DMS 273 (cell line): ENCODE data around the gene APOH.
A peak's percentile ranks its signal among the peaks of the same experiment; 100 is the strongest.

Experiments
- DNase-seq: peaks from one replicate; lab custom pipeline; 2025; ENCODE audit not compliant: unreplicated experiment; lab: John Stamatoyannopoulos, UW

Gene APOH

GRCh38 chr17:66235377-66235994, 6.3 kb upstream of the APOH start:
- DNase-seq: no peak

GRCh38 chr17:66234611-66235010, 5.4 kb upstream of the APOH start:
- no peak for DNase-seq

GRCh38 chr17:66233023-66233753, 4.0 kb upstream of the APOH start:
- no peak for DNase-seq

- DNase-seq: no peak
These were observed 1.8 kb upstream of the APOH start for GRCh38 chr17:66230922-66231591.

GRCh38 chr17:66229783-66230538, 746 bp upstream of the APOH start:
- no peak for DNase-seq

- DNase-seq: no peak
These were observed 1.8 kb downstream of the APOH start for GRCh38 chr17:66227212-66228045.

- peak; percentile 9 for DNase-seq
These were observed 6.3 kb downstream of the APOH start for GRCh38 chr17:66222798-66223350.

GRCh38 chr17:66221755-66222530, 7.3 kb downstream of the APOH start:
- no peak for DNase-seq

GRCh38 chr17:66221343-66221742, 7.9 kb downstream of the APOH start:
- no peak for DNase-seq

- no peak for DNase-seq
These were observed 9.0 kb downstream of the APOH start for GRCh38 chr17:66220079-66220835.

GRCh38 chr17:66215529-66215911, 13.7 kb downstream of the APOH start:
- no peak for DNase-seq

- no peak for DNase-seq
These were observed 14.2 kb downstream of the APOH start for GRCh38 chr17:66214884-66215528.

- no peak for DNase-seq
These were observed 18.0 kb downstream of the APOH start for GRCh38 chr17:66211047-66211810.

GRCh38 chr17:66210208-66210574, 19.0 kb downstream of the APOH start:
- DNase-seq: no peak

- DNase-seq: no peak
These were observed 21.3 kb downstream of the APOH start for GRCh38 chr17:66207936-66208335.

GRCh38 chr17:66203274-66204015, 25.8 kb downstream of the APOH start:
- no peak for DNase-seq

GRCh38 chr17:66200685-66201092, 28.5 kb downstream of the APOH start:
- peak; percentile 83 for DNase-seq
